BLaER1 (cell line): Measurements from ENCODE around the gene MAN2B1.
"Not testable (repeated sequence)": the region's sequence is repeated elsewhere in the genome, so short reads cannot be mapped to it uniquely, and the experiment has no call there.

Experiments
- H3K27ac ChIP-seq: shearing (Covaris generic); formaldehyde crosslinking; 2 replicates; pipeline ENCODE4 v1.8.1; 2022
- H3K27me3 ChIP-seq: shearing (Covaris generic); formaldehyde crosslinking; 2 replicates; pipeline ENCODE4 v1.8.1; 2022
- H3K36me3 ChIP-seq: shearing (Covaris generic); formaldehyde crosslinking; 2 replicates; pipeline ENCODE4 v1.8.1; 2022
- H3K4me1 ChIP-seq: shearing (Covaris generic); formaldehyde crosslinking; 2 replicates; pipeline ENCODE4 v1.8.1; 2022
- H3K4me2 ChIP-seq: shearing (Covaris generic); formaldehyde crosslinking; 2 replicates; pipeline ENCODE4 v1.8.1; 2022
- H3K4me3 ChIP-seq: shearing (Covaris generic); formaldehyde crosslinking; 2 replicates; pipeline ENCODE4 v1.8.1; 2022
- H3K9ac ChIP-seq: shearing (Covaris generic); formaldehyde crosslinking; 2 replicates; pipeline ENCODE4 v1.8.1; 2022
- H3K9me3 ChIP-seq: shearing (Covaris generic); formaldehyde crosslinking; 2 replicates; pipeline ENCODE4 v1.8.1; 2022
- H4K20me1 ChIP-seq: shearing (Covaris generic); formaldehyde crosslinking; 2 replicates; pipeline ENCODE4 v1.8.1; 2022
- Cebpa-rat ChIP-seq: shearing (Covaris generic); IDR thresholded peaks from 2 replicates; pipeline ENCODE4 v1.8.1; 2022

Gene MAN2B1

DNA sequence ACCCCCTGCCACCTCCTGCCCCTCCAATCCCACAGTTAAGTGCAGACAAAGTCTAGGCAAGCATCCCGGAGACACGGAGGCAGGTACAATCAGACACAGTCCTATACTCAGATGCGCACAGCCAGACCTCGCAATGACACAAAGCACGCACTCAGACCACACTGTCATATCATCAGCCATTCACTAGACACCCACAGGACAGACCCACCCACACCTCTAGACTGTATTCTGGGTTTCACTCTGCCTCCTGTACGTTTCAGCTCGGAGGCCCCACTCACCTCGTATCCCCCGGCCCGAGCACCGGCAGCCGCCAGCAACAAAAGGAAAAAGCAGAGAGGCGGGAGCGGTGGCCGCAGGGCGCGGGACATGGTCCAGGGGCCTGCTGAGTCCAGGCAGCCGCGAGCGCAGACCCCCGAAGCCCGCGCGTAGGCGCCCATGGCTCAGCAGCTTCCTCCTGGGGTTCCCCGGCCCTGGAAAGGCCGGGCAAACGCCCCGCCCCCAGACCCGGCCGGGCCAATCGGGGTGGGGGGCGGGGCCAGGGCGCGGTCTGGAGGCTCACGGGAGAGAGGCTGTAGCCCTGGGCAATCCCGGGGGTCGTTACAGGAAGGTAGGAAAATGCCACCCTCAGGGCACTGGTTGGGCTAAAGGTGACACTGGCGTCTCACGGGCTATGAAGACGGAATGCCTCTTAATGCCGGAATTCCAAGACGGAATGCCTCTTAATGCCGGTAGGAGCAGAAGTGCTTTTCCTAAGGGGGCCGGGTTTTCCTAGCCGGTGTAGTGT, at the start of gene MAN2B1, which contains the start of gene WDR83:
Gene MAN2B1 (minus strand): TSS at position 478 of the 784 bp plus-strand sequence. CDS start 41 bp downstream, at position 437.
Gene WDR83 (plus strand): TSS at position 543 of the 784 bp plus-strand sequence. CDS start 2,984 bp downstream, outside the sequence.
- Histone ChIP-seq H3K4me3 (peak within 1 kb of the TSS; percentile 90), H3K36me3 (peaks cover 36% of the 10 kb centered on the region), H4K20me1 (peaks cover 6% of the 10 kb centered on the region; the same call in 1 of the 2 replicates), H3K4me1 (peaks cover 52% of the 10 kb centered on the region), H3K27me3 (no peaks in the 10 kb centered on the region), H3K4me2 (peak within 1 kb of the TSS; percentile 88), H3K9ac (peak within 1 kb of the TSS; percentile 87), H3K27ac (peak within 1 kb of the TSS; percentile 76), H3K9me3 (no peaks in the 10 kb centered on the region)
- TF ChIP-seq Cebpa-rat: no peak

DNA sequence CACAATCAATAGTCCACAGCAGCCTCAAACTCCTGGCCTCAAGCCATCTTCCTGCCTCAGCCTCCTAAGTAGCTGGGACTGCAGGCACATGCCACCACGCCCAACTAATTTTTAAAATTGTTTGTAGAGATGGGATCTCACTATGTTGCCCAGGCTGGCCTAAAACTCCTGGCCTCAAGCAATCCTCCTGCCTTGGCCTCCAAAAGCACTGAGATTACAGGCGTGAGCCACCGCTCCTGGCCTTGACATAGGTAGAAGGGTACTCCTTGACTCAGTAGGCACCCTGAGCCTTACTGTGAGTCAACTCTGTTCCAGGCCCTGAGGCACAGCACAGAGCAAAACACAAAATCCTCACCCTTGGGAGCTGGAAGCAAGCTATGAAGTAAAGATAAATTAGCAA, 49.4 kb upstream of the MAN2B1 start:
- Histone ChIP-seq H3K4me1 (peaks cover 35% of the 10 kb centered on the region), H3K4me2 (no peak overlapping the region), H3K9ac (no peak overlapping the region), H3K4me3 (no peak overlapping the region), H3K36me3 (peaks cover 91% of the 10 kb centered on the region), H4K20me1 (peaks cover 96% of the 10 kb centered on the region), H3K27me3 (no peaks in the 10 kb centered on the region), H3K9me3 (no peaks in the 10 kb centered on the region), H3K27ac (no peak overlapping the region)
- TF ChIP-seq Cebpa-rat: no peak

DNA sequence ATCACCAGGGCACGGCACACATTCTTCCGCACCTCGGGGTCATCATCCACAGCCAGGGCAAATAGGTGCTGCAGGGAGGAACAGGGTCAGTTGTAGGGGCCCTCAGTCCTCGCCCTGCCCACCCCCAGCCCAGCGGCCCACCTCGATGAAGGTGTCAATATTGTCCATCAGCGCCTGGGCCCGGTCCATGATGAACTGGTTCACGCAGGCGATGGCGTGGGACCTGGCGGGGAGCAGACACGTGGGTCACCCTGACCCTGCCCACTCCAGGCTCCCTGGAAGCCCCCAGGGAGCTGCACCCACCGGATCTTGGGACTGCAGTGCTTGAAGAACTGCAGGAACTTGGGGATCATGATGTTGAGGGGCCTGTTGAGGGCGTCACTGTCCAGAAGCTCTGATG, 48.6 kb upstream of the MAN2B1 start:
- Histone ChIP-seq H3K4me1 (peaks cover 29% of the 10 kb centered on the region), H3K4me2 (no peak overlapping the region), H3K27ac (no peak overlapping the region), H3K9ac (no peak overlapping the region), H4K20me1 (peaks cover 96% of the 10 kb centered on the region), H3K36me3 (peaks cover 96% of the 10 kb centered on the region), H3K4me3 (no peak overlapping the region), H3K9me3 (no peaks in the 10 kb centered on the region), H3K27me3 (no peaks in the 10 kb centered on the region)
- TF ChIP-seq Cebpa-rat: no peak

DNA sequence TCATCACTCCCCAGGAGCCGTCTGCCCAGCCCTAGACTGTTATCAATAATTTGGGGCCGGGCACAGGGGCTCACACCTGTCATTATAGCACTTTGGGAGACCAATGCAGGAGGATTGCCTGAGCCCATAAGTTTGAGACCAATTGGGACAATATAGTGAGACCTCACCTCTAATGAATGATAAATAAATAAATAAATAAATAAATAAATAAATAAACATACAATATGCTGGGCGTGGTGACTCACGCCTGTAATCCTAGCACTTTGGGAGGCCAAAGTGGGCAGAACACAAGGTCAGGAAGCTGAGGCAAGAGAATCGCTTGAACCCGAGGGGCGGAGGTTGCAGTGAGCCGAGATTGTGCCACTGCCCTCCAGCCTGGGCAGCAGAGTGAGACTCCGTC, 46.8 kb upstream of the MAN2B1 start:
- peaks cover 97% of the 10 kb centered on the region for H3K36me3 ChIP-seq

DNA sequence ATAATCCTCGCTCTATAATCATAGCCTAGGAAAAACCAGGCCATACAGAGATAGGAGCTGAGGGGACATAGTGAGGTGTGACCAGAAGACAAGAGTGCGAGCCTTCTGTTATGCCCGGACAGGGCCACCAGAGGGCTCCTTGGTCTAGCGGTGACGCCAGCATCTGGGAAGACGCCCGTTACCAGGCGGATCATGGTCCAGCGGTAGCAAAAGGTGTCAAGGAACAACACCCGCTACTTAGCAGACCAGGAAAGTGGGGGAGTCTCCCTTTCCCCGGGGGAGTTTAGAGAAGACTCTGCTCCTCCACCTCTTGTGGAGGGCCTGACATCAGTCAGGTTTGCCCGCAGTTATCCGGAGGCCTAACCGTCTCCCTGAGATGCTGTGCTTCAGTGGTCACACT, 45.5 kb upstream of the MAN2B1 start:
- not testable (repeated sequence) for H3K4me2 ChIP-seq, H3K4me1 ChIP-seq, H3K9ac ChIP-seq, H3K27ac ChIP-seq, H3K4me3 ChIP-seq, H3K27me3 ChIP-seq, H3K9me3 ChIP-seq
- Histone ChIP-seq H3K36me3 (peaks cover 97% of the 10 kb centered on the region), H4K20me1 (peaks cover 72% of the 10 kb centered on the region)

More for the DNA sequence above, 46.8 kb upstream of the MAN2B1 start:
- H3K27ac ChIP-seq, H3K4me2 ChIP-seq, H3K9me3 ChIP-seq, H3K4me3 ChIP-seq, H3K9ac ChIP-seq, H3K27me3 ChIP-seq: not testable (repeated sequence)
- Histone ChIP-seq H3K4me1 (peaks cover 11% of the 10 kb centered on the region; the same call in 1 of the 2 replicates), H4K20me1 (peaks cover 83% of the 10 kb centered on the region)

DNA sequence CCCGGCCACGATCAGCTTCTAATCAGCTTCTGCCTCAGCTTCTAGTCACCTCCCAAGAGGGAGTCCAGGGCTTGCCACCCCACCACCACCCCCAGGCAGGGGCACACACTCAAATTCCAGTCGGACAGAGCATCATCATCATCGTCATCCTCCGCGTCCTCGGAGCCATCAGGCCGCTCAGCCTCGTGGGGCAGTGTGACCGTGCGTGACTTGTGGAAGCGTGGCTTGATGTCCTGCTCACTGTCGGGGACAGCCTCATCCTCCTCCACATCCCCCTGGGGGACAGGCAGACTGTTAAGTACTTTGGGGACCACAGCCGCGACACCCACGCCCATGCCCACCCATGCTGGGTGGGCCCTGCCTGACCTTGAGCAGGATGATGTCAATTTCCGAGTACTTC, 44.6 kb upstream of the MAN2B1 start:
- Histone ChIP-seq H3K4me2 (no peak overlapping the region), H3K4me1 (no peaks in the 10 kb centered on the region), H3K9ac (no peak overlapping the region), H3K4me3 (no peak overlapping the region), H3K9me3 (no peaks in the 10 kb centered on the region), H4K20me1 (peaks cover 72% of the 10 kb centered on the region), H3K36me3 (peaks cover 97% of the 10 kb centered on the region), H3K27ac (no peak overlapping the region), H3K27me3 (no peaks in the 10 kb centered on the region)
- TF ChIP-seq Cebpa-rat: no peak

DNA sequence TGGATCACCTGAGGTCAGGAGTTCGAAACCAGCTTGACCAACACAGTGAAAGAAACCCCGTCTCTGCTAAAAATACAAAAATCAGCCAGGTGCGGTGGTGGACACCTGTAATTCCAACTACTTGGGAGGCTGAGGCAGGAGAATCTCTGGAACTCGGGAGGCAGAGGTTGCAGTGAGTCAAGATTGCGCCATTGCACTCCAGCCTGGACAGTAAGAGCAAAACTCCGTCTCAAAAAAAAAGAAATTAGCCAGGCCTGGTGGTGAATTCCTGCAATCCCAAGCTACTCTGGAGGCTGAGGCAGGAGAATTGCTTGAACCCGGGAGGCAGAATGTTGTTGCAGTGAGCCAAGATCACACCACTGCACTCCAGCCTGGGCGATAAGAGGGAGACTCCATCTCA, 42.1 kb upstream of the MAN2B1 start:
- no peak overlapping the region for H3K4me2 ChIP-seq
- peaks cover 97% of the 10 kb centered on the region for H3K36me3 ChIP-seq
- no peak overlapping the region for H3K4me3 ChIP-seq
- H3K9ac ChIP-seq: no peak overlapping the region
- H3K4me1 ChIP-seq: no peaks in the 10 kb centered on the region
- H3K27ac ChIP-seq: no peak overlapping the region
- no peaks in the 10 kb centered on the region for H3K9me3 ChIP-seq
- H4K20me1 ChIP-seq: peaks cover 69% of the 10 kb centered on the region
- H3K27me3 ChIP-seq: no peaks in the 10 kb centered on the region
- no peak for TF ChIP-seq Cebpa-rat

DNA sequence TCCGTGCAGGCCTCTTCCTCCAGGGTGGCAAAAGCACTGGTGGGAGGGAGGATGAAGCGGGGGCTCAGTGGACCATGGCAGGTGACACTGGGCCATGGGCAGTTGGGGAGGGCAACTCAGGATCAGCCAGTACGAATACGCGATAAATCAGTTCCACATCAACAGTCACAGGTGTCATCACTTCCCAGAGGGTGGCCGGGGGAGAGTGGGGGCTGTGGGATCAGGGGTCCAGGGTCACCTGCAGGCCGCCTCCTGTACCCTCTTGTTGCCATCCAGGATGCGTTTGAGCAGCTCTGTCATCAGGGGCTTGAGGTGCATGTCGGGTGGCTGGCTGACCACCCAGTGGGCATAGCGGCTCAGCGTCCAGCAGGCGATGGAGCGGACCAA, 39.8 kb upstream of the MAN2B1 start:
- Histone ChIP-seq H3K36me3 (peaks cover 100% of the 10 kb centered on the region), H3K9ac (no peak overlapping the region)

DNA sequence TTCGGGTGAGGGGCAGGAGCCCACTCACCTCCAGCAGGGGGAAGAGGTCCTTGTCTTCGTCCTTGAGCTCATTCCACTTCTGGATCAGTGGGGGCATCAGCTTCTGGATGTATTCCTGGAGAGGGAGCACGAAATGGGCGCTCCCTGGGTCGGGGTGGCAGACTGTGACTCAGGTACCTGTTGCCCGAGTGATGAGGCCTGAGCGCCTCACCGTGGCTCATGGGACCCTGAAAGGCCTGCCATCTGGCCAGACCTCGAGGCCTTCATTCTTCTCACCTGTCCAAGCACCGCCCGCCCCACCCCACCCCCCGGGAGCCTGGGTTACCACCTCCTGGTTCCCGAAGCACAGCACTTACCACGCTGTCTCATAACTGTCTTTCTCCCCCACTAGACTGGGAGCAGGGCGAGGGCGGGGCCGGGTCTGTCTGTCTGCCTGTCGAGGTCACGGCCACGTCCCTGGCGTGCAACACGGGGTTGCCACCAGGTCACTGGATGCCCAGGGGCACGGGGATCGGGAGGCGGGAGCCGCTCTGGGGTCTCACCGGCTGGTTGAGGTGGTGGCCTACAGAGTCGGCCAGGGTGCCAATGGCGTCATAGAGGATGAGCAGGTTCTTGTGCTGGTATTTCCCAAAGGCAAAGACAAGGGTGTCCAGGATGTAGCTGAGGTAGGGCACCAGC, 39.3 kb upstream of the MAN2B1 start:
- Histone ChIP-seq H3K9me3 (no peaks in the 10 kb centered on the region), H3K27ac (no peak overlapping the region), H3K36me3 (peaks cover 100% of the 10 kb centered on the region), H3K9ac (no peak overlapping the region), H4K20me1 (peaks cover 71% of the 10 kb centered on the region), H3K4me1 (no peaks in the 10 kb centered on the region), H3K4me3 (no peak overlapping the region), H3K4me2 (no peak overlapping the region), H3K27me3 (no peaks in the 10 kb centered on the region)
- no peak for TF ChIP-seq Cebpa-rat

More for the DNA sequence above, 39.8 kb upstream of the MAN2B1 start:
- no peaks in the 10 kb centered on the region for H3K27me3 ChIP-seq
- TF ChIP-seq Cebpa-rat: no peak
- H3K27ac ChIP-seq: no peak overlapping the region
- no peak overlapping the region for H3K4me3 ChIP-seq
- H3K4me2 ChIP-seq: no peak overlapping the region
- no peaks in the 10 kb centered on the region for H3K9me3 ChIP-seq
- H4K20me1 ChIP-seq: peaks cover 74% of the 10 kb centered on the region
- no peaks in the 10 kb centered on the region for H3K4me1 ChIP-seq

DNA sequence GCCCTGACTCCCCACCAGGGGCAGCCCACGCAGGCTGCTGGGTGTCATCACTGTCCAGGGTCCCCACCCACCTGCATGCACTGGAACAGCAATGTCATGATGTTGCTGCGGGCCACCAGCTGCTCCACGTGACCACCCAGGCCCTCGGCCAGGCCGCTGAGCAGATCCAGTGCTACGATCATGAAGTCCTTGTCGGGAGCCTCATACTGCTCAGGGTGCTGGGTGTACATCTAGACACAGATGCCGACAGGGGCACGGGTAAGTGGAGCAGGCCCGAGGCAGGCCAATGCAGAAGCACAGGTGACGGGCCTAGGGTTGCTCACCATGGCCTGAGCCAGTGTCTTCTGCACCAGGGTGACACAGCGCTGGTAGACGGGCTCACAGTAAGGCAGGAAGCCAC, 38.6 kb upstream of the MAN2B1 start:
- H3K27ac ChIP-seq: no peak overlapping the region
- TF ChIP-seq Cebpa-rat: no peak
- no peak overlapping the region for H3K4me3 ChIP-seq
- no peak overlapping the region; the same call in 1 of the 2 replicates for H3K9ac ChIP-seq
- H4K20me1 ChIP-seq: peaks cover 66% of the 10 kb centered on the region
- H3K27me3 ChIP-seq: no peaks in the 10 kb centered on the region
- no peaks in the 10 kb centered on the region for H3K4me1 ChIP-seq
- H3K9me3 ChIP-seq: no peaks in the 10 kb centered on the region
- no peak overlapping the region for H3K4me2 ChIP-seq
- H3K36me3 ChIP-seq: peaks cover 100% of the 10 kb centered on the region
